Stimulated activated CD8-positive, alpha-beta memory T cell treated with anti-CD3 and anti-CD28 coated beads, Interleukin-4, amount 100 ng/mL, for 24 hours (primary cell): Measurements from ENCODE around the gene PPA2.
"Not testable (repeated sequence)": the region's sequence is repeated elsewhere in the genome, so short reads cannot be mapped to it uniquely, and the experiment has no call there.

ENCODE experiments used
- DNase-seq: peaks from one replicate; pipeline ENCODE4 v3.0.0-alpha.2; 2020; ENCODE audit warnings: low read depth

PPA2 gene

GRCh38 chr4:105473324-105474098 is at the start of gene PPA2:
Gene PPA2, minus strand, starts transcription at chr4:105474062. Its CDS starts 12 bp downstream, at chr4:105474050.
- peak; percentile 56 for DNase-seq

- no peak for DNase-seq
These were observed 47.2 kb upstream of the PPA2 start for GRCh38 chr4:105520819-105521790.

GRCh38 chr4:105510245-105510644 is 36.4 kb upstream of the PPA2 start:
- no peak for DNase-seq

- no peak for DNase-seq
These were observed 35.9 kb upstream of the PPA2 start for GRCh38 chr4:105509714-105510113.

- no peak for DNase-seq
These were observed 35.4 kb upstream of the PPA2 start for GRCh38 chr4:105509291-105509690.

- DNase-seq, result no peak
These were observed 30.9 kb upstream of the PPA2 start for GRCh38 chr4:105504744-105505143.

GRCh38 chr4:105503484-105503883 is 29.6 kb upstream of the PPA2 start:
- no peak for DNase-seq

- DNase-seq, result no peak
These were observed 23.0 kb upstream of the PPA2 start for GRCh38 chr4:105496899-105497298.

GRCh38 chr4:105495667-105496066 is 21.8 kb upstream of the PPA2 start:
- no peak for DNase-seq

- no peak for DNase-seq
These were observed 16.7 kb upstream of the PPA2 start for GRCh38 chr4:105490523-105490922.

- no peak for DNase-seq
These were observed 10.0 kb upstream of the PPA2 start for GRCh38 chr4:105483840-105484239.

- peak; percentile 80 for DNase-seq
These were observed 247 bp upstream of the PPA2 start for GRCh38 chr4:105474099-105474518.

- DNase-seq, result no peak
These were observed 965 bp downstream of the PPA2 start for GRCh38 chr4:105472871-105473323.

- DNase-seq, result peak; percentile 39
These were observed 2.2 kb downstream of the PPA2 start for GRCh38 chr4:105471566-105472176.

- no peak for DNase-seq
These were observed 3.1 kb downstream of the PPA2 start for GRCh38 chr4:105470766-105471165.

- no peak for DNase-seq
These were observed 4.1 kb downstream of the PPA2 start for GRCh38 chr4:105469736-105470135.

- no peak for DNase-seq
These were observed 7.3 kb downstream of the PPA2 start for GRCh38 chr4:105466580-105466979.

GRCh38 chr4:105464563-105464962 is 9.3 kb downstream of the PPA2 start:
- DNase-seq, result not testable (repeated sequence)

GRCh38 chr4:105462576-105462975 is 11.3 kb downstream of the PPA2 start:
- DNase-seq, result no peak

GRCh38 chr4:105461621-105462382 is 12.1 kb downstream of the PPA2 start:
- no peak for DNase-seq

GRCh38 chr4:105461221-105461620 is 12.6 kb downstream of the PPA2 start:
- DNase-seq, result no peak

GRCh38 chr4:105460306-105460705 is 13.6 kb downstream of the PPA2 start:
- no peak for DNase-seq
